SK-N-MC (cell line): ENCODE measurements around the gene NUTM2A.
"Not testable (repeated sequence)": the region's sequence is repeated elsewhere in the genome, so short reads cannot be mapped to it uniquely, and the experiment has no call there.

ENCODE experiments used
- EZH2 ChIP-seq: fragments of 200-600 bp; sonication (generic); IDR thresholded peaks from one replicate; pipeline ENCODE4 v1.6.1; 2017; ENCODE audit warnings: antibody characterized with exemption
- POLR2AphosphoS5 ChIP-seq: IDR thresholded peaks from 2 replicates; pipeline ENCODE4 v1.6.1; 2012; ENCODE audit warnings: mild to moderate bottlenecking, low read depth, low read length, borderline replicate concordance

DNA sequence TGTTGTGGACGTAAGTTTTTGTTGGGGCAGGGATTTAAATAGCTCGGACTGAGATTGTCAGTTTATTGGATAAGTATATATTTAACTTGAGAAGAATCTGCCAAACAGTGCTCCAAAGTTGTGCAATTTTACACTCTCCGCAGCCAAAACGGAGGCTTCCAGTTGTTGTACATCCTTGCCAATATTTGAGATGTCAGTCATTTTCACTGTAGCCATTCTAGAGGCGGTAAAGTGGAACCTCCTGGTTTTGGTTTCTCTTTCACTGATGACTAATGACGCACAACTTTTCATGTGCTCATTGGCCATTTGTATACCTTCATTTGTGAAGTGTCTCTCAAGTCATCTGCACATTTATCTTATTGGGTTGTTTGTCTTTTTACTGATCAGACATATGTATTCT, 24.3 kb upstream of the NUTM2A start:
- not testable (repeated sequence) for TF ChIP-seq EZH2, POLR2AphosphoS5
